Measurements from ENCODE around the gene HPCAL1. TPM values are rescaled to one million over a fixed set of nuclear protein-coding genes. Genes with fewer than 3 reads are reported as not detected.

The HPCAL1 gene
- total RNA-seq, 1 donor: 34.4 TPM

- no peak for TF ChIP-seq CTCF (IDR thresholded peaks at IDR 0.05; ENCODE audit: insufficient read depth, low read length)
- DNase-seq (ENCODE audit: low read depth): no peak
- no peak overlapping the region for H3K4me3 ChIP-seq (ENCODE audit: low read depth, low read length)
Observed at GRCh38 chr2:10382354-10383061, 79.8 kb downstream of the HPCAL1 start.

GRCh38 chr2:10383960-10384734 is 81.4 kb downstream of the HPCAL1 start:
- no peak for TF ChIP-seq CTCF (IDR thresholded peaks at IDR 0.05; ENCODE audit: insufficient read depth, low read length)
- DNase-seq (ENCODE audit: low read depth): no peak
- H3K4me3 ChIP-seq (ENCODE audit: low read depth, low read length): no peak overlapping the region

- no peak for TF ChIP-seq CTCF (IDR thresholded peaks at IDR 0.05; ENCODE audit: insufficient read depth, low read length)
- DNase-seq (ENCODE audit: low read depth): no peak
- H3K4me3 ChIP-seq (ENCODE audit: low read depth, low read length): no peak overlapping the region
Observed at GRCh38 chr2:10385501-10385900, 82.8 kb downstream of the HPCAL1 start.

GRCh38 chr2:10385933-10386773 is 83.4 kb downstream of the HPCAL1 start:
- no peak overlapping the region for H3K4me3 ChIP-seq (ENCODE audit: low read depth, low read length)
- no peak for TF ChIP-seq CTCF (IDR thresholded peaks at IDR 0.05; ENCODE audit: insufficient read depth, low read length)
- peak; percentile 44 for DNase-seq (ENCODE audit: low read depth)

- TF ChIP-seq CTCF (IDR thresholded peaks at IDR 0.05; ENCODE audit: insufficient read depth, low read length): no peak
- H3K4me3 ChIP-seq (ENCODE audit: low read depth, low read length): no peak overlapping the region
- no peak for DNase-seq (ENCODE audit: low read depth)
Observed at GRCh38 chr2:10387033-10387432, 84.3 kb downstream of the HPCAL1 start.

GRCh38 chr2:10388954-10389560 is 86.4 kb downstream of the HPCAL1 start:
- no peak for TF ChIP-seq CTCF (IDR thresholded peaks at IDR 0.05; ENCODE audit: insufficient read depth, low read length)
- no peak for DNase-seq (ENCODE audit: low read depth)
- no peak overlapping the region for H3K4me3 ChIP-seq (ENCODE audit: low read depth, low read length)

All from fibroblast of the aortic adventitia (primary cell).